Fibroblast of villous mesenchyme (primary cell): ENCODE results near the gene ADARB1. TPM values are rescaled to one million over a fixed set of nuclear protein-coding genes. Genes with fewer than 3 reads are reported as not detected.

ENCODE experiments used
- DNase-seq: peaks from one replicate; pipeline ENCODE4 v3.0.0-alpha.2; 2010; ENCODE audit warnings: low read depth
- H3K4me3 ChIP-seq: 2 replicates; pipeline ENCODE4 v1.5.1; 2011; ENCODE audit warnings: low read depth, mild to moderate bottlenecking, low read length
- CTCF ChIP-seq: IDR thresholded peaks from 2 replicates; pipeline ENCODE4 v1.5.1; 2012; ENCODE audit warnings: low read depth, mild to moderate bottlenecking, low read length; ENCODE audit not compliant: insufficient read depth
- total RNA-seq: library from RNA; depleted of rRNA; stranded (reverse); fragments of >200 nt; gene quantifications from 2 replicates; pipeline ENCODE4 v1.2.3, GENCODE V29; 2012

Gene ADARB1
- total RNA-seq, 1 donor: 16.4 TPM

DNA sequence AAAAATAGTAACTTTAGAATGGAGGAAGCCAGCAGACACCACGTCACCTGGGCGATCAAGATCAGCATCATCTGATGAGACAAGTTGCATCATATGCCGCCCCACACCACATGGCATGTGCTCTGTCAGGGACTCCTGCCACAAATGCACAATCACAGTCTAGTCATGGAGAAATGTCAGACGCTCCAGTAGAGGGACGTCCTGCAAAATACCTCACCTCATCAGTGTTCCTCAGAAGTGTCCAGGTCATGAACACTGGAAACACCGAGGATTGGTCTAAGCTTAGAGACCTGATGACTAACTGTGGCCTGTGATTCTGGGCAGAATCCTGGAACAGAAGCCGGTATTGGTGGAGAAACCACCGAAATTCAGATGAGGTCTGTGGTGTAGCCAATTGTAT is 14.3 kb downstream of the ADARB1 start:
- DNase-seq: no peak
- H3K4me3 ChIP-seq: no peak overlapping the region
- TF ChIP-seq CTCF: no peak

- no peak for DNase-seq
- no peak for TF ChIP-seq CTCF
- no peak overlapping the region for H3K4me3 ChIP-seq
Observed at GRCh38 chr21:45089964-45090363, 15.6 kb downstream of the ADARB1 start.

DNA sequence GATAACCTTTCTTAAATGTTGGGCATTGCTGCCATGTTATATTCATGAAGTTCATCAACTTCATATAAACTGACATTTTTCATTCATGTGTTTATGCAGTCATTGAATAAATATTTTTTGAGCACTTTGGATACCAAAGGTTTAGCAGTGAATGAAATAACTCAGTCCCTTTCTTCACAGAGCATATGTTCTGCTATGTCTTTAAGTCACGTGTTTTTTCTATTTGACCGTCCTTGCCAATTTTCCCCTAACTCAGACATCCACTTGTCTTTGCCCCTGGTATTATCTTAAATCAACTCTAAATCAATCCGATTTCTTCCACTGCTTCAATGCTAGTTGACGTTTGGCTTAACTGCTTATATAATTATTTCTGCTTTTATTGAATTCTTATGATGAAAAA is 16.6 kb downstream of the ADARB1 start:
- DNase-seq: no peak
- no peak for TF ChIP-seq CTCF
- no peak overlapping the region for H3K4me3 ChIP-seq

- no peak for DNase-seq
- H3K4me3 ChIP-seq: no peak overlapping the region
- TF ChIP-seq CTCF: no peak
Observed at GRCh38 chr21:45091550-45092322, 17.4 kb downstream of the ADARB1 start.

DNA sequence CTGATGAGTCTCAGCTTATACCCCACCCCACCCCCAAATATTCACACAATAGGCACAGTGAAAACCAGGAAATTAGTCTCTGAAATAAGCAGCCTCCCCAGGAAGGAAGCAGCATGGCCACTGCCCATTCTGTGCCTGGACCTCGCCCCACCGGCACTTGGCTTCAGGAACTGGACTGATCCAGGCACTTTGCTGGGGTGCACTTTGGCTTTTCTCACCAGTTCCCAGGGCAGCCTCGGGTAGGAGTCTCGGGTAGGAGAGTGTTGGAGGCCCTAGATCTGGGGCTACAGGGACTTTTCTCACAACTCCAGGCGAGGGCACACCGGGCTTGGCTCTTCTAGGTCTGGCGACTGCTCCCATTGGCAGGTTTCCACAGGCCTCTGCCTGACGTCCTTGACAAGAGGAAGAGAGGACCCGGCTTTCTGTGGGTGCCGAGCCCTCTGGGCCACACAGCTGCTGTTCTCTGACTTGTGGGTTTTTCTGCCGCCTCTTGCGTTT is 18.7 kb downstream of the ADARB1 start:
- H3K4me3 ChIP-seq: no peak overlapping the region
- no peak for DNase-seq
- TF ChIP-seq CTCF: no peak

DNA sequence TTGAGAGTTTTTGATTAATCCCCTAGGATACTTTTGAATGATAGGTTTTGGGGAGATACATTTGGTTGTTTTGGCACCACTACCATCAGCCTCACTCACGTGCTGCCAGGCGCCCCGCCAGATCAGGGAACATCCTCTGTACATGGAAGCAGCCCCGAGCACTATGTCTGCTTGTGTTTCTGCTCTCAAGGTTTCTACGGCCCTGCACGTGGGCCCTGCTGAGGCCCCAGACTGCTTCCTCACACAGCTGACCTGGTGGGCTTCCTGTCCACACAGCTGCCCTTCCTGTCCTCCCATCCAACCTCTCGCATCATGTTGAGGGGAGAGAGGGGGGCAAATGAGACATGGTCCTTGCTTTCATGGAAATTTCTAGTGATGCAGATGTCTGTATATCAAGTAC is 20.0 kb downstream of the ADARB1 start:
- no peak for DNase-seq
- TF ChIP-seq CTCF: no peak
- no peak overlapping the region for H3K4me3 ChIP-seq

GRCh38 chr21:45095505-45095904 is 21.1 kb downstream of the ADARB1 start:
- DNase-seq: no peak
- H3K4me3 ChIP-seq: no peak overlapping the region
- TF ChIP-seq CTCF: no peak
